ENCODE data around the gene TCF12. TPM values are rescaled to one million over a fixed set of nuclear protein-coding genes. Genes with fewer than 3 reads are reported as not detected.

TCF12 gene
- total RNA-seq, 2 donors from 2014 or later = 91.8 to 107 TPM

- Histone ChIP-seq H3K27ac (no peak overlapping the region), H3K27me3 (replicated peaks; ENCODE audit: insufficient read depth) (no peaks in the 10 kb centered on the region), H3K4me3 (no peak overlapping the region), H3K4me1 (ENCODE audit: control insufficient read depth in 1 of 2, low read depth in 2 of 2) (no peaks in the 10 kb centered on the region), H3K9me3 (no peaks in the 10 kb centered on the region), H3K36me3 (peaks cover 11% of the 10 kb centered on the region)
- DNase-seq (ENCODE audit: low spot score) = no peak
- TF ChIP-seq CTCF (IDR thresholded peaks at IDR 0.05) = no peak
- ATAC-seq (ENCODE audit: insufficient number of reproducible peaks, low FRiP score, low read depth) = no peak
Observed at GRCh38 chr15:57281321-57281720, 362.9 kb downstream of the TCF12 start.

GRCh38 chr15:57282686-57283085 lies 364.2 kb downstream of the TCF12 start:
- ATAC-seq (ENCODE audit: insufficient number of reproducible peaks, low FRiP score, low read depth) (no peak), DNase-seq (ENCODE audit: low spot score) (no peak)
- no peaks in the 10 kb centered on the region for H3K27me3 ChIP-seq (replicated peaks; ENCODE audit: insufficient read depth)
- H3K36me3 ChIP-seq = peaks cover 16% of the 10 kb centered on the region
- H3K27ac ChIP-seq = no peak overlapping the region
- TF ChIP-seq CTCF (IDR thresholded peaks at IDR 0.05) = no peak
- no peak overlapping the region for H3K4me3 ChIP-seq
- H3K9me3 ChIP-seq = no peaks in the 10 kb centered on the region
- no peaks in the 10 kb centered on the region for H3K4me1 ChIP-seq (ENCODE audit: control insufficient read depth in 1 of 2, low read depth in 2 of 2)

- no peak for ATAC-seq (ENCODE audit: insufficient number of reproducible peaks, low FRiP score, low read depth)
- Histone ChIP-seq H3K27ac (no peak overlapping the region), H3K36me3 (peaks cover 16% of the 10 kb centered on the region), H3K27me3 (replicated peaks; ENCODE audit: insufficient read depth) (no peaks in the 10 kb centered on the region), H3K4me1 (ENCODE audit: control insufficient read depth in 1 of 2, low read depth in 2 of 2) (no peaks in the 10 kb centered on the region), H3K4me3 (no peak overlapping the region), H3K9me3 (no peaks in the 10 kb centered on the region)
- no peak for TF ChIP-seq CTCF (IDR thresholded peaks at IDR 0.05)
- DNase-seq (ENCODE audit: low spot score) = no peak
Observed at GRCh38 chr15:57283774-57284503, 365.5 kb downstream of the TCF12 start.

- ATAC-seq (ENCODE audit: insufficient number of reproducible peaks, low FRiP score, low read depth) (no peak), DNase-seq (ENCODE audit: low spot score) (no peak)
- Histone ChIP-seq H3K4me3 (no peak overlapping the region), H3K36me3 (peaks cover 13% of the 10 kb centered on the region), H3K9me3 (no peaks in the 10 kb centered on the region), H3K27ac (no peak overlapping the region), H3K4me1 (ENCODE audit: control insufficient read depth in 1 of 2, low read depth in 2 of 2) (no peaks in the 10 kb centered on the region), H3K27me3 (replicated peaks; ENCODE audit: insufficient read depth) (no peaks in the 10 kb centered on the region)
- TF ChIP-seq CTCF (IDR thresholded peaks at IDR 0.05) = no peak
Observed at GRCh38 chr15:57284535-57284934, 366.1 kb downstream of the TCF12 start.

- Histone ChIP-seq H3K27me3 (replicated peaks; ENCODE audit: insufficient read depth) (no peaks in the 10 kb centered on the region), H3K27ac (no peak overlapping the region), H3K4me3 (no peak overlapping the region), H3K36me3 (peaks cover 11% of the 10 kb centered on the region), H3K4me1 (ENCODE audit: control insufficient read depth in 1 of 2, low read depth in 2 of 2) (no peaks in the 10 kb centered on the region), H3K9me3 (no peaks in the 10 kb centered on the region)
- ATAC-seq (ENCODE audit: insufficient number of reproducible peaks, low FRiP score, low read depth) (no peak), DNase-seq (ENCODE audit: low spot score) (no peak)
- no peak for TF ChIP-seq CTCF (IDR thresholded peaks at IDR 0.05)
Observed at GRCh38 chr15:57285386-57285785, 366.9 kb downstream of the TCF12 start.
